Type B pancreatic cell (in vitro differentiated cells): Measurements from ENCODE around the gene IFNL4. TPM values are rescaled to one million over a fixed set of nuclear protein-coding genes. Genes with fewer than 3 reads are reported as not detected.
"Not testable (repeated sequence)": the region's sequence is repeated elsewhere in the genome, so short reads cannot be mapped to it uniquely, and the experiment has no call there.

Source experiments
- DNase-seq: peaks from one replicate; pipeline ENCODE4 v3.0.0; 2021; ENCODE audit warnings: mixed read lengths; ENCODE audit not compliant: unreplicated experiment; ENCODE audit errors: extremely low spot score
- H3K27ac Mint-ChIP-seq: 2 replicates; pipeline ENCODE4 v1.8.0; 2021; ENCODE audit warnings: mild to moderate bottlenecking, mixed read lengths
- H3K27me3 Mint-ChIP-seq: 2 replicates; pipeline ENCODE4 v1.8.0; 2021; ENCODE audit warnings: mixed read lengths
- H3K36me3 Mint-ChIP-seq: 2 replicates; pipeline ENCODE4 v1.8.0; 2021; ENCODE audit warnings: mixed read lengths
- H3K4me1 Mint-ChIP-seq: one replicate; pipeline ENCODE4 v1.8.0; 2021; ENCODE audit warnings: mixed read lengths; ENCODE audit not compliant: unreplicated experiment
- H3K4me3 Mint-ChIP-seq: 2 replicates; pipeline ENCODE4 v1.8.0; 2021; ENCODE audit warnings: mild to moderate bottlenecking, mixed read lengths
- H3K9me3 Mint-ChIP-seq: 2 replicates; pipeline ENCODE4 v1.8.0; 2021; ENCODE audit warnings: mixed read lengths
- total RNA-seq: library from RNA; stranded (reverse); gene quantifications from 2 replicates; pipeline ENCODE4 v1.2.1, GENCODE V29; 2021; ENCODE audit warnings: low replicate concordance
- TF ChIP-seq, protein P1 (sequence below): fragments of 200-600 bp; sonication (generic); conservative IDR thresholded peaks from 2 replicates; pipeline ENCODE4 v1.5.0; 2021; ENCODE audit warnings: antibody characterized with exemption, mild to moderate bottlenecking

The IFNL4 gene
- total RNA-seq, 1 donor from 2014 or later: not detected

DNA sequence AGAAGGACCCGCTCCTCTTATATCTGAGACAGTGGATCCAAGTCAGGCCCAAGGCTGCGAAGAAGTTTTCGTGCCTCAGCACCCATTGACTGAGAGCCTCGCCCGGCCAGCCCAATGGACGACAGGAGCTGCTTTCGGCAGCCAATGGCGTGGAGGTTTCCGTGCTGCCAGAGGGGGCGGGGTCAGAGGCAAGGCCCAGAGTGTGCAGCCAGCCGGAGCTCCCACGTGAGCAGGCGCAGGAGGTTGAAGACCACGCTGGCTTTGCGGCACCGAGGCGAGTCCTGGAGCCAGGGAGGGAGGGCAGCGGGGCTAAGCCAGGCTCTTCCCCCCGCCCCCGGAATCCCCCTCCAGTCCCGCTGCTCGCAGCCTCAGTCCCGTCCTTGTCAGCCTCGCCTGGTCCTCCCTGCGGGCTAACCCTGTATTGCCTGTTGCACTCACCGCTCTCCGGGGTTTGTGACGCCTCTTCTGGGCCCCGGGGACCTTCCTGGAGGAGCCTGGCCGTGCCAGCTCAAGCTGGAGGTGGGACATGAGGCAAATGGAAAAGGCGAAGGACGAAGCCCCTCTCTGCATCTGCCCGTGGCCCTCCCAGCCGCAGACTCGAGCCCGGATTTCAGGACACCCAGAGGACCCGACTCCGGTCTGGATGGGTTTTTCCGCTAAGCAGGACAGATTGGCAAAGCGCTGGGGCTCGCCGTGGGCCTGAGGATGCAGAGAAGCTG, 1.5 kb downstream of the IFNL4 start:
- no peak for DNase-seq
- H3K27me3 Mint-ChIP-seq: peaks cover 45% of the 10 kb centered on the region
- H3K27ac Mint-ChIP-seq: no peak overlapping the region
- H3K36me3 Mint-ChIP-seq: no peaks in the 10 kb centered on the region
- TF ChIP-seq, protein P1, sequence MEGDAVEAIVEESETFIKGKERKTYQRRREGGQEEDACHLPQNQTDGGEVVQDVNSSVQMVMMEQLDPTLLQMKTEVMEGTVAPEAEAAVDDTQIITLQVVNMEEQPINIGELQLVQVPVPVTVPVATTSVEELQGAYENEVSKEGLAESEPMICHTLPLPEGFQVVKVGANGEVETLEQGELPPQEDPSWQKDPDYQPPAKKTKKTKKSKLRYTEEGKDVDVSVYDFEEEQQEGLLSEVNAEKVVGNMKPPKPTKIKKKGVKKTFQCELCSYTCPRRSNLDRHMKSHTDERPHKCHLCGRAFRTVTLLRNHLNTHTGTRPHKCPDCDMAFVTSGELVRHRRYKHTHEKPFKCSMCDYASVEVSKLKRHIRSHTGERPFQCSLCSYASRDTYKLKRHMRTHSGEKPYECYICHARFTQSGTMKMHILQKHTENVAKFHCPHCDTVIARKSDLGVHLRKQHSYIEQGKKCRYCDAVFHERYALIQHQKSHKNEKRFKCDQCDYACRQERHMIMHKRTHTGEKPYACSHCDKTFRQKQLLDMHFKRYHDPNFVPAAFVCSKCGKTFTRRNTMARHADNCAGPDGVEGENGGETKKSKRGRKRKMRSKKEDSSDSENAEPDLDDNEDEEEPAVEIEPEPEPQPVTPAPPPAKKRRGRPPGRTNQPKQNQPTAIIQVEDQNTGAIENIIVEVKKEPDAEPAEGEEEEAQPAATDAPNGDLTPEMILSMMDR: no peak
- H3K9me3 Mint-ChIP-seq: no peaks in the 10 kb centered on the region
- H3K4me3 Mint-ChIP-seq: peak overlapping the region; percentile 47
- peaks cover 3% of the 10 kb centered on the region for H3K4me1 Mint-ChIP-seq

DNA sequence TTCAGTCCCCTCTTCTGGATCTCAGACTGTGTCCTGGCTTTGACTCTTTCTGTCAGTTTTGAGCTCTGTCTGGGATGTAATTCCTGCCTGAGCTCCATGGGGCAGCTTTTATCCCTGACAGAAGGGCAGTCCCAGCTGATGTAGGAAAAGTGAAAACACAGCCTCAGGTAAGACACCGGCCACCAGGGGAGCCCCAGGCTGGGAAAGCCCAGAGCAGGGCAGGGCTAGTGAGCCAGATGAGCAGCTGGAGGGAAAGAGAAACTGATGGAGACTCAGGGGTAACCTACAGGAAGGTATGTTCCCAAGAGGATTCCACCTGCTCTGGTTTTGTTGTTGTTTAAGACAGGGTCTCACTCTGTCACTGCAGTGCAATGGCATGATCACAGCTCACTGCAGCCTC, 3.5 kb downstream of the IFNL4 start:
- not testable (repeated sequence) for H3K4me3 Mint-ChIP-seq, H3K27ac Mint-ChIP-seq, H3K4me1 Mint-ChIP-seq, H3K9me3 Mint-ChIP-seq, DNase-seq, H3K36me3 Mint-ChIP-seq
- H3K27me3 Mint-ChIP-seq: peaks cover 38% of the 10 kb centered on the region

DNA sequence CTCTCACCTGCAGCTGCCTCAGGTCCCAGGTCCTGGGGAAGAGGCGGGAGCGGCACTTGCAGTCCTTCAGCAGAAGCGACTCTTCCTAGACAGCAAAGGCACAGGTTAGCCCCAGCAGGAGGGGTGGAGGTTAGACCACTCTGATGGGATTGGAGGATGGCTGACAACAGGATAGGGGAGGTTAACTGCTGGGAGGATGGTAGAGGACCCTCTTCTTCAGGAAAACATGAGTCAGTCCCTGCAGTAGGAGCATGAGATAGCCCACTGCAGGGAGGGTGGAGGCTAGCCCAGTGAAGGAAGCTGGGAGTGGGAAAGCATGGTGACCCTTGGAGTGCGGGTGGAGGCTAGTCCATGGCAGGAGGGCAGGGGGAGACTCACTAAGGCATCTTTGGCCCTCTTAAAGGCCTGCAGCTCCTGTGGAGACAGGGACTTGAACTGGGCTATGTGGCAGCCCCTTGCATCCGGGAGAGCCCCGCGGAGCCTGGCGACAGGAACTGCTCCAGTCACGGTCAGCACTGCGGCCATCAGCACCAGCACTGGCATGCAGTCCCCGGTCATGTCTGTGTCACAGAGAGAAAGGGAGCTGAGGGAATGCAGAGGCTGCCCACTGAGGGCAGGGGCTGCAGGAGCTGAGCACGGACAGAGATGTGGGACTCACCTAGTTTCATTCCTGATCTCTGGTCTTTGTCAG, 4.1 kb downstream of the IFNL4 start, which contains the start of gene IFNL3:
IFNL3 (minus strand) TSS at position 597 of the 691 bp plus-strand sequence; CDS start at position 558, 39 bp downstream.
- H3K4me3 Mint-ChIP-seq, DNase-seq, H3K27ac Mint-ChIP-seq, H3K4me1 Mint-ChIP-seq, H3K9me3 Mint-ChIP-seq, H3K36me3 Mint-ChIP-seq: not testable (repeated sequence)
- peaks cover 37% of the 10 kb centered on the region for H3K27me3 Mint-ChIP-seq

DNA sequence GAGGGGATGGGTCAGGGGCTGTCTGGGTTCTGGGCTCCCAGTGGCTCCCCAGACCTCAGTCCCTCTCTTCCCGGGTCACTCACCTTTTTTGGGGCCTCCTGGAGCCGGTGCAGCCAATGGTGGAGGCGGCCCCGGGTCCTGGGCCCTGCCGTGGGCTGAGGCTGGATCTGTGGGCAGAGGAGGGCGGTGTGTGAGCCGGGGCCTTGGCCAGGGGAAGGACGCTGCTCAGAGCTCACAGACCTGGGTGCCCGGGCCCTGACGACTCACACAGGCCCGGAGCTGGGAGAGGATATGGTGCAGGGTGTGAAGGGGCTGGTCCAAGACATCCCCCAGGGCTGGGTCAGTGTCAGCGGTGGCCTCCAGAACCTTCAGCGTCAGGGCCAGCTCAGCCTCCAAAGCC, 4.9 kb downstream of the IFNL4 start:
- H3K27me3 Mint-ChIP-seq: peaks cover 31% of the 10 kb centered on the region
- not testable (repeated sequence) for H3K4me1 Mint-ChIP-seq, H3K27ac Mint-ChIP-seq, H3K4me3 Mint-ChIP-seq, DNase-seq, H3K9me3 Mint-ChIP-seq, H3K36me3 Mint-ChIP-seq

DNA sequence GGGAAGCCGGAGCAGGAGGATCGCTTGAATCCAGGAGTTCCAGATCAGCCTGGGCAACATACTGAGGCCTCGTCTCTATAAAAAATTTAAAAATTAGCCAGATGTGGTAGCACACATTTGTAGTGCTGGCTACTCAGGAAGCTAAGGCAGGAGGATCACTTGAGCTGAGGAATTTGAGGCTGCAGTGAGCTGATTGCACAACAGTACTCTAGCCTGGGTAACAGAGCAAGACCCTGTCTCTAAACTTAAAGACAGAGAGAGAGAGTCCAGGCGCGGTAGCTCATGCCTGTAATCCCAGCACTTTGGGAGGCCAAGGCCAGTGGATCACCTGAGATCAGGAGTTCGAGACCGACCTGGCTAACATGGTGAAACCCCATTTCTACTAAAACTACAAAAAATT, 8.2 kb downstream of the IFNL4 start:
- no peak overlapping the region for H3K27ac Mint-ChIP-seq
- H3K4me1 Mint-ChIP-seq: peaks cover 8% of the 10 kb centered on the region
- H3K4me3 Mint-ChIP-seq: no peak overlapping the region
- H3K27me3 Mint-ChIP-seq: peaks cover 28% of the 10 kb centered on the region
- TF ChIP-seq, protein P1: no peak
- no peaks in the 10 kb centered on the region for H3K36me3 Mint-ChIP-seq
- no peaks in the 10 kb centered on the region for H3K9me3 Mint-ChIP-seq
- no peak for DNase-seq

DNA sequence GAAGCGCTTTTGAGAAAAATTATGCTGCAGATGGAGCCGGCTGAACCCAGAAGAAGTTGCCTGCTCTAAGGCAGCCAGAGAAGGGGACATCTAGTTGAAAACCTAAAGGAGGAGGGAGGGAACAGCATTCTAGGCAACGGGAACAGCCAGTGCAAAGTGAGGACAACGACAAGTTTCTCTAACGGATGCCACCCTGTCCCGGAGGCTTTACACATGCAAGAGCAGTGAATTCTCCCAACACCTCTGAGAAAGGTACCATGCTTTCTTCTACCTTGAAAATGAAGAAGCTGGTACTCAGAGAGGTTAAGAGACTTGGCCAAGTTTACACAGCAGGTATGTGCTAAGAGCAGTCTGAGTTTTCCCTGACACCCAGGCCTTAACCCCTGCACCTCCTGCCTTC, 9.7 kb downstream of the IFNL4 start:
- Mint-ChIP-seq H3K9me3 (no peaks in the 10 kb centered on the region), H3K36me3 (no peaks in the 10 kb centered on the region), H3K27me3 (peaks cover 32% of the 10 kb centered on the region), H3K27ac (no peak overlapping the region), H3K4me3 (no peak overlapping the region), H3K4me1 (peaks cover 8% of the 10 kb centered on the region)
- TF ChIP-seq, protein P1: no peak
- DNase-seq: no peak

DNA sequence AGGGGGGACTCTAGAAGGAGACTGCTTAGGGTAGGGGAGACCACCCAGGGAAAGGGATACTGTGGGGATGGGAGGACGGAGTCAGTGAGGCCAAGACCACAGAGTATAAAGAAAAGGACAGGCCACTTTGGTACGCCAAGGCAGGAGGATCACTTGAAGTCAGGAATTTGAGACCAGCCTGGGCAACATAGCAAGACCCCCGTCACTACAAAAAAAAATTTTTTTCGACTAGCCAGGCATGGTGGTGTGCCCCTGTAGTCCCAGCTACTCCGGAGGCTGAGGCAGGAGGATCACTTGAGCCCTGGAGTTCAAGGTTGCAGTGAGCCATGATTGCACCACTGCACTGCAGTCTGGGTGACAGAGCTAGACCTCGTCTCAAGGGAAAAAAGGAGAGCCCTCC, 10.4 kb downstream of the IFNL4 start:
- H3K4me1 Mint-ChIP-seq: peaks cover 8% of the 10 kb centered on the region
- H3K9me3 Mint-ChIP-seq: no peaks in the 10 kb centered on the region
- no peak for DNase-seq
- no peaks in the 10 kb centered on the region for H3K36me3 Mint-ChIP-seq
- TF ChIP-seq, protein P1: no peak
- no peak overlapping the region for H3K4me3 Mint-ChIP-seq
- no peak overlapping the region for H3K27ac Mint-ChIP-seq
- H3K27me3 Mint-ChIP-seq: peaks cover 33% of the 10 kb centered on the region
